HG03460 (cell line): Measurements from ENCODE around the gene ARHGAP1.

Source experiments
- ATAC-seq: cut with Tn5 transposase; IDR thresholded peaks from one replicate; pipeline ENCODE4 v1.9.1; 2021; ENCODE audit not compliant: unreplicated experiment

The ARHGAP1 gene

GRCh38 chr11:46643531-46643930 lies 56.9 kb downstream of the ARHGAP1 start:
- ATAC-seq: no peak

GRCh38 chr11:46642627-46643335 lies 57.6 kb downstream of the ARHGAP1 start:
- no peak for ATAC-seq

- ATAC-seq: no peak
Measured at GRCh38 chr11:46641639-46642038, 58.8 kb downstream of the ARHGAP1 start.

- no peak for ATAC-seq
Measured at GRCh38 chr11:46640036-46640788, 60.2 kb downstream of the ARHGAP1 start.

GRCh38 chr11:46639197-46639839 lies 61.1 kb downstream of the ARHGAP1 start:
- no peak for ATAC-seq

GRCh38 chr11:46637546-46637945 lies 62.9 kb downstream of the ARHGAP1 start:
- no peak for ATAC-seq

GRCh38 chr11:46635557-46636139 lies 64.8 kb downstream of the ARHGAP1 start:
- ATAC-seq: no peak

GRCh38 chr11:46633291-46634217 lies 66.9 kb downstream of the ARHGAP1 start:
- no peak for ATAC-seq

GRCh38 chr11:46632502-46632901 lies 67.9 kb downstream of the ARHGAP1 start:
- no peak for ATAC-seq

GRCh38 chr11:46631676-46632075 lies 68.7 kb downstream of the ARHGAP1 start:
- no peak for ATAC-seq

GRCh38 chr11:46630237-46630636 lies 70.2 kb downstream of the ARHGAP1 start:
- ATAC-seq: no peak

- ATAC-seq: no peak
Measured at GRCh38 chr11:46628961-46629360, 71.5 kb downstream of the ARHGAP1 start.
